A549 (cell line): ENCODE measurements around the gene CCNYL1. TPM values are rescaled to one million over a fixed set of nuclear protein-coding genes. Genes with fewer than 3 reads are reported as not detected.
"Not testable (repeated sequence)": the region's sequence is repeated elsewhere in the genome, so short reads cannot be mapped to it uniquely, and the experiment has no call there.

Experiments
- ATAC-seq, 2 experiments: fragments of 200-7000 bp in 1 of 2; fragments of >200 bp in 1 of 2; cut with Nextera tagmentation in 1 of 2; cut with Tn5 transposase in 1 of 2; 3 replicates each; pipeline versions ENCODE4 v1.8.0 to v1.9.1; 2018 to 2020; ENCODE audit warnings: mild to moderate bottlenecking in 1 of 2, moderate library complexity in 1 of 2
- CTCF ChIA-PET: fragments of 300-600 bp; sonication (Branson Sonifier 250); formaldehyde crosslinking; extraction: SDS; loops from one replicate; lab custom pipeline; 2021; ENCODE audit warnings: antibody characterized with exemption, inconsistent platforms; lab: Yijun Ruan, JAX
- POLR2A ChIA-PET: fragments of 350-600 bp; formaldehyde crosslinking; extraction: SDS; loops from one replicate; lab custom pipeline; 2021; ENCODE audit warnings: antibody characterized with exemption, inconsistent platforms; lab: Yijun Ruan, JAX
- DNase-seq, 2 experiments: peaks; one replicate each; pipeline versions ENCODE4 v3.0.0 to v3.0.0-alpha.2; 2011 to 2016; ENCODE audit warnings: low read depth in 1 of 2, low spot score in 1 of 2
- FAIRE-seq: peaks from 2 replicates; lab custom pipeline; 2011; peaks lifted over from hg19 to GRCh38; lab: Jason Lieb, UNC
- H3K27ac ChIP-seq, 2 experiments: fragments of >200 bp; sonication (Bioruptor Twin); formaldehyde crosslinking; 3 replicates each; pipeline ENCODE4 v1.5.1; 2016 to 2017
- H3K4me1 ChIP-seq: fragments of >200 bp; sonication (Bioruptor Twin); formaldehyde crosslinking; 3 replicates; pipeline ENCODE4 v1.6.1; 2016
- H3K4me2 ChIP-seq: fragments of >200 bp; sonication (Bioruptor Twin); formaldehyde crosslinking; 3 replicates; pipeline ENCODE4 v1.6.1; 2016
- H3K4me3 ChIP-seq: fragments of >200 bp; sonication (Bioruptor Twin); formaldehyde crosslinking; 3 replicates; pipeline ENCODE4 v1.5.1; 2016
- H3K9me3 ChIP-seq: fragments of >200 bp; sonication (Bioruptor Twin); formaldehyde crosslinking; 3 replicates; pipeline ENCODE4 v1.6.1; 2016
- BCL3 ChIP-seq: fragments of >200 bp; sonication (Bioruptor Twin); formaldehyde crosslinking; IDR thresholded peaks from 3 replicates; pipeline ENCODE4 v1.6.1; 2016
- BHLHE40 ChIP-seq: IDR thresholded peaks from 2 replicates; pipeline ENCODE4 v1.6.1; 2012; ENCODE audit warnings: low read depth, low read length, inconsistent platforms
- ELK1 ChIP-seq: fragments of 150-350 bp; IDR thresholded peaks from 2 replicates; pipeline ENCODE4 v1.6.1; 2014; ENCODE audit warnings: low read depth, mild to moderate bottlenecking, low read length
- HEYL ChIP-seq: fragments of 250-450 bp; sonication (Bioruptor Pico); IDR thresholded peaks from 2 replicates; pipeline ENCODE4 v1.8.0; 2021; ENCODE audit warnings: mild to moderate bottlenecking, moderate library complexity
- JUNB ChIP-seq: fragments of >200 bp; sonication (Bioruptor Twin); formaldehyde crosslinking; IDR thresholded peaks from 2 replicates; pipeline ENCODE4 v1.6.1; 2016
- MAZ ChIP-seq: fragments of 150-350 bp; IDR thresholded peaks from 2 replicates; pipeline ENCODE4 v1.6.1; 2014; ENCODE audit warnings: antibody characterized with exemption, low read depth, low read length, borderline replicate concordance
- POLR2AphosphoS2 ChIP-seq: conservative IDR thresholded peaks from 2 replicates; pipeline ENCODE4 v1.6.1; 2012; ENCODE audit warnings: low read length, improper control_type of control experiment, inconsistent platforms
- RAD21 ChIP-seq, 2 experiments: fragments of >200 bp in 1 of 2; sonication (Bioruptor Twin) in 1 of 2; formaldehyde crosslinking in 1 of 2; IDR thresholded peaks in 1 of 2; conservative IDR thresholded peaks in 1 of 2; 2 replicates in 1 of 2; 3 replicates in 1 of 2; pipeline ENCODE4 v1.6.1; 2012 to 2018; ENCODE audit warnings: inconsistent platforms in 1 of 2
- SMC3 ChIP-seq: fragments of >200 bp; sonication (Bioruptor Twin); formaldehyde crosslinking; IDR thresholded peaks from 3 replicates; pipeline ENCODE4 v1.6.1; 2018; ENCODE audit warnings: inconsistent platforms
- WGBS: methylation state at CpG from one replicate; pipeline ENCODE4 v1.1.6; 2017; ENCODE audit errors: missing lambda C conversion rate; 5-methylcytosine and 5-hydroxymethylcytosine counted together
- polyA plus RNA-seq, 4 experiments: library from polyadenylated mRNA; depleted of rRNA in 3 of 4; stranded (reverse); fragments of >200 nt; fragmentation: RNase III in 1 of 4; extraction: RNeasy Plus Mini Kit Qiagen cat#74134 plus additional on column Dnase treatment in 1 of 4; gene quantifications; 2 replicates in 3 of 4; 3 replicates in 1 of 4; pipeline ENCODE4 v1.2.3, GENCODE V29; 2011 to 2017
- TF ChIP-seq, protein P1 (sequence below): fragments of >200 bp; sonication (Bioruptor Twin); formaldehyde crosslinking; IDR thresholded peaks from 3 replicates; pipeline ENCODE4 v1.5.1; 2016

CCNYL1 gene
- polyA plus RNA-seq, 2 of the 4 experiments (the other 2 are of a cell fraction): 16.9 to 31.6 TPM

DNA sequence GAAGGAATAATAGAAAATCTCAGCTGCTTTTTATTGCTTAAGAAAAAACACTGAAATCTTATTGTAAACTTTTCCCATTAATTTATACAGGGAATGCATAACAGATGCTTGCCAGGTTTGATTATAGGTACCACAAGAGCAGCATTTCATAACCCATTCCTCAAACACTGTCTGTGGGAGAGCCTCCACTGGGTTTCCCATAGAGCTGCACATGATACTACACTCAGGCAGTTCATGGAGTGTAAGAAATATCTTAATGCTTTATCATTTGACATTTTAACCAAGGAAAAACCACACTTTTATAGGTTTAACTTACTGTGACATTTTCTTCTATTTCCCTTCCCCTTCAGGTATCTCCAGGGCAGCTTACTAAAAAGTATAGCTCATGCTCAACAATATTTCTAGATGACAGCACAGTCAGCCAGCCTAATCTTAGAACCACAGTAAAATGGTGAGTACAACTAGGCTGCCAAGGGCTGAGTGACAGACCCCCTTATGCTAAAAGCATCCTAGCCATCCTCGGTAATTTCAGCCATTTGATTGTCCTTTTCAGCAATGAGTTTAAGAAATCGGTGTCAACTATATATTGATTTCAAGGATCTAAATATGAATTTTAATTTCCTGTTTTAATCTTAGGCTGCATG, 22.3 kb downstream of the CCNYL1 start:
- H3K27ac ChIP-seq: peak overlapping the region in 1 of 2 experiments; percentile 9; a peak in 1 of 6 replicates
- FAIRE-seq (no peak), ATAC-seq (peak; percentile 50 to 62; a peak in 4 of 6 replicates), DNase-seq (no peak)
- H3K4me2 ChIP-seq: peak overlapping the region; percentile 6; the same call in 1 of the 3 replicates
- CTCF ChIA-PET: interaction anchor here (0.5 to 6.9 kb wide), 29 partner anchors 8 to 339 kb away, joined by 3 to 110 read pairs (median 4); partner anchors contain the start of gene METTL21A
- H3K9me3 ChIP-seq: no peaks in the 10 kb centered on the region
- H3K4me1 ChIP-seq: peaks cover 27% of the 10 kb centered on the region
- H3K4me3 ChIP-seq: no peak overlapping the region
- POLR2A ChIA-PET: interaction anchor here (0.7 to 0.8 kb wide), 2 partner anchors 23 to 107 kb away, joined by 5 to 7 read pairs; partner anchors contain the start of gene CCNYL1
- TF ChIP-seq BCL3 (no peak), POLR2AphosphoS2 (no peak)
- WGBS: 73% methylated on average over 2 of the region's 2 CpGs

DNA sequence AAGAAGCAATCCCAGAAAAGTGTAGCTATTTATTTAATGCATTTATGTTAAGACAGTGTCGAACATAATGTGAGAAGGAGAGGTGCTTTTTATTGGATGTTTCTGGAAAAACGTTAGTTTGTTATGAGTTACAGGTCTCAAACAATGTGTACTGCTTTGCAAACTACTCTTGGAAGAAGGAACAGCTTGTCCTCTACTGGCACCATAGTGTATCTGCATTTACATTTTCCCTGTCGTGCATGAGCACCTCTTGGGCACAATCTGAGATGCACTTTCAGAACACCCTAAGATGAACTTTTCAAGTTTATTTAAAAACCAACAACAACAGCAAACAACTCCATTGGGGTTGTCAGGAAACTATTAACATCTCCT, 22.8 kb downstream of the CCNYL1 start:
- peak; percentile 87 to 91 for TF ChIP-seq RAD21 (conservative IDR thresholded peaks at IDR 0.05 in 1 of 2, IDR thresholded peaks at IDR 0.05 in 1 of 2)
- TF ChIP-seq, protein P1, sequence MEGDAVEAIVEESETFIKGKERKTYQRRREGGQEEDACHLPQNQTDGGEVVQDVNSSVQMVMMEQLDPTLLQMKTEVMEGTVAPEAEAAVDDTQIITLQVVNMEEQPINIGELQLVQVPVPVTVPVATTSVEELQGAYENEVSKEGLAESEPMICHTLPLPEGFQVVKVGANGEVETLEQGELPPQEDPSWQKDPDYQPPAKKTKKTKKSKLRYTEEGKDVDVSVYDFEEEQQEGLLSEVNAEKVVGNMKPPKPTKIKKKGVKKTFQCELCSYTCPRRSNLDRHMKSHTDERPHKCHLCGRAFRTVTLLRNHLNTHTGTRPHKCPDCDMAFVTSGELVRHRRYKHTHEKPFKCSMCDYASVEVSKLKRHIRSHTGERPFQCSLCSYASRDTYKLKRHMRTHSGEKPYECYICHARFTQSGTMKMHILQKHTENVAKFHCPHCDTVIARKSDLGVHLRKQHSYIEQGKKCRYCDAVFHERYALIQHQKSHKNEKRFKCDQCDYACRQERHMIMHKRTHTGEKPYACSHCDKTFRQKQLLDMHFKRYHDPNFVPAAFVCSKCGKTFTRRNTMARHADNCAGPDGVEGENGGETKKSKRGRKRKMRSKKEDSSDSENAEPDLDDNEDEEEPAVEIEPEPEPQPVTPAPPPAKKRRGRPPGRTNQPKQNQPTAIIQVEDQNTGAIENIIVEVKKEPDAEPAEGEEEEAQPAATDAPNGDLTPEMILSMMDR: peak; percentile 83
- no peak for TF ChIP-seq BHLHE40
- TF ChIP-seq SMC3: peak; percentile 89
- peak overlapping the region; percentile 22 for H3K4me2 ChIP-seq
- H3K9me3 ChIP-seq: no peaks in the 10 kb centered on the region
- H3K4me1 ChIP-seq: peaks cover 27% of the 10 kb centered on the region
- DNase-seq (peak in 1 of 2 experiments; percentile 75), ATAC-seq (peak; percentile 97 to 99), FAIRE-seq (peak; percentile 84)
- peak overlapping the region in 1 of 2 experiments; percentile 9; a peak in 1 of 6 replicates for H3K27ac ChIP-seq
- no peak overlapping the region for H3K4me3 ChIP-seq
- WGBS: 7% methylated on average over 3 of the region's 3 CpGs
- POLR2A ChIA-PET: interaction anchor here (0.7 to 0.8 kb wide), 2 partner anchors 23 to 108 kb away, joined by 5 to 7 read pairs; partner anchors contain the start of gene CCNYL1
- CTCF ChIA-PET: interaction anchor here (0.5 to 6.9 kb wide), 30 partner anchors 8 to 338 kb away, joined by 3 to 110 read pairs (median 4); partner anchors contain the start of gene METTL21A

DNA sequence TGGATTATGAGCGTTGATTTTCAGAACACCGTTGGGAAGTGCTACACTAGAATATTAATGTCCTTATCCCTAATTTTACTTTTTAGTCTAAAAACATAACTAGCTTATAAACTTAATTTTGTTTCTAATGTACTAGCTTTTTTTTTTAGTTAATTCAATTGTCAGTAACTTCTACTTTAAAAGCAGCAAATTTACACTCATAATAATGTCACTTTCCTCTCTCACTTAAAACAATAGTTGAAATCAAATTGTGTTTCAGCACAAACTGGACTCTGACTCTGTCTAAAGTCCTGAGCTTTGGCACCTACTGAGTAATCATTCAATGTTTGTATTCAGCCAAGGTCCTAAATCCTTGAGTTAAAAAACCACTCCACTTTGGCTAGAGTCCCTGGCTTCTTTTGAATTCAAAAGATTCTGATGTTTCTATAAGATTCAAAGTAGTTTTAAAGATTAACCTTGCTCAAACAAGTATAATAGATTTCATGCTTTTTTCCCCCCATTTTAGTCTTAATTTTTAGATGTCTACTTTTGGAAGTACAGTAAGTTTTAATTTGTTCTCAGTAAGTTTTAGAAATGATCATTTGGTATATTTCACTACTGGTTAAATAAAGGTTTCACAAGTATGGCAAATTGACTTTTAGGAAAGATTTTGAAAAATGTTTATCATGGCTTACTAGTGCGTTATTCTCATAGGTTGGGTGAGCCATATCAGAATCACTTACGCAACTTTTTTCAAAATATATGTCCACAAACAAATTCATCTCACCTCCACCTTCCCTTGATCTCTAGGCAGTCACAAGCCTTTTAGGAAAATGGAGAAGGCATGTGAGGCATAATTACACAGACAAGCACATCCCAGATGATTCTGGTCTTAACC, 23.4 kb downstream of the CCNYL1 start:
- FAIRE-seq: no peak
- Histone ChIP-seq H3K27ac (0 out of 6 replicates have a peak overlapping the region, but pooled peaks of 1 of the 2 experiments have one; percentile 9), H3K9me3 (no peaks in the 10 kb centered on the region), H3K4me2 (peak overlapping the region; percentile 22), H3K4me3 (no peak overlapping the region), H3K4me1 (peaks cover 27% of the 10 kb centered on the region)
- 81% methylated on average over 4 of the region's 4 CpGs for WGBS
- TF ChIP-seq JUNB (no peak), RAD21 (conservative IDR thresholded peaks at IDR 0.05 in 1 of 2, IDR thresholded peaks at IDR 0.05 in 1 of 2) (peak in 1 of 2 experiments; percentile 10; a peak in 1 of 5 replicates), ELK1 (no peak), HEYL (CRISPR knock-in tag) (no peak), MAZ (no peak)
- CTCF ChIA-PET: interaction anchor here (0.6 to 6.9 kb wide), 22 partner anchors 8 to 338 kb away, joined by 3 to 110 read pairs (median 4); partner anchors contain the start of gene METTL21A
- no peak for ATAC-seq
- no peak for DNase-seq
- POLR2A ChIA-PET: interaction anchor here (0.7 kb wide), 1 partner anchor 108 kb away, joined by 7 read pairs; no protein-coding TSS in a partner anchor

GRCh38 chr2:207735513-207735859, 24.0 kb downstream of the CCNYL1 start:
- H3K4me3 ChIP-seq, H3K27ac ChIP-seq, H3K9me3 ChIP-seq, DNase-seq, POLR2A ChIA-PET, H3K4me2 ChIP-seq, FAIRE-seq, ATAC-seq: not testable (repeated sequence)
- WGBS: 98% methylated on average over 9 of the region's 9 CpGs
- peaks cover 27% of the 10 kb centered on the region for H3K4me1 ChIP-seq
- CTCF ChIA-PET: interaction anchor here (2.0 to 6.9 kb wide), 4 partner anchors 19 to 108 kb away, joined by 7 to 110 read pairs (median 10); partner anchors contain the start of gene METTL21A
